T-helper 1 cell (primary cell): ENCODE measurements around the gene NRP1.
A peak's percentile ranks its signal among the peaks of the same experiment; 100 is the strongest.

ENCODE experiments used
- DNase-seq, 5 donors: peaks; one replicate each; pipeline ENCODE4 v3.0.0-alpha.2; 2012 to 2020

The NRP1 gene

DNA sequence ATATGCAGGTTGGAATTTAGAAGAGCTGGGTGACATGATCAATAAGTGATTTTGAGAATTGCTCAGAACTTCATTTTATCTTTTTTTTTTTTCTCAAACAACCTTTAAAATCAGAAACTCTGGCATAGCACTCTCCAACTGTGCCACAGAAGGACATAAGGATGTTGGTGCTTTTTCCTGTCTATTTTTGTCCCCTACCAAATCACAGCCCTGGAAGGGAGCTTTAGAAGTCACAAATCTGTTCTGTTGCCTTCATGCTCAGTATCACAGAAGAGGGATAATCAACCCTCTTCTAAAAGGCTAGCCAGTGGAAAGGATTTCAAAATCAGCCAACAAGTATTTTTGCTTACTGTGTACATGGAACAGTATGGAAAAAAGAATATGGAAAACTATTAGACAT lies 14.8 kb upstream of the NRP1 start:
- DNase-seq: no peak

DNA sequence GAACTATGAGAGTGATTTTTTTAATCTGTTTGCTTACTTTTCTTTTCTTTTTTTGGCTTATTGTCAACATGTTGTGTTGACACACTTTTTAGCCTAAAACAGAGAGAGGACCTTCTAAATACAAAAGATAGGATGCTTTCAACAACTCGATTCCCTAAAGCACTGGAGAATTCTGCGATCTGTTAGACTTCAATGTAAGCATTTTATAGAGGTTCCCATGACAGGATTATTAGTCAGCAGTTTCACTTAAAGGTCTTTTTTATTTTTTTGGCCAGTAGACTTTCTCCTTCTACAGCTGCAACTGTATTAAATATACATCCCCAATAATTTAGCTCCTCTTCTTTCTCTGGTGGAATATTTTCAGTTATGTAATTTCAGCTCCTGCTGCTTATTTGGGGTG lies 12.7 kb upstream of the NRP1 start:
- no peak for DNase-seq

DNA sequence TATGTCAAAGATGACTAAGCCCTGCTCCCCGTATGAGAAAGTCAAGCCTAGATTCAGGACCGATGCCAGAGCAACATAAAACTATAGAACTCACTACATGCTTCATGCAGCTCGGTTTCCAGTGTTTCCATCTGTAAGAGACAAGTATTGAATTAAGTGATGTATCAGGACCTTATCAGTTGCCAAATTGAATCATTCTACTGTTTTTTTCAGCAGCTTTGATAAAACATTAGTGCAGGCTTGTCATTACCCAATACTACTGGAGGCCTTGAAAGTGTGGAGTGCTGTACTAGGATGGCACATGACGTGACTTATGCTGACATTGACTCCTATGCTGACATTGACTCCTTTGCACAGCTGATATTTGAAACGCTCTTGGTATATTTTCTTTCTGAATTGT lies 10.8 kb upstream of the NRP1 start:
- DNase-seq: no peak

DNA sequence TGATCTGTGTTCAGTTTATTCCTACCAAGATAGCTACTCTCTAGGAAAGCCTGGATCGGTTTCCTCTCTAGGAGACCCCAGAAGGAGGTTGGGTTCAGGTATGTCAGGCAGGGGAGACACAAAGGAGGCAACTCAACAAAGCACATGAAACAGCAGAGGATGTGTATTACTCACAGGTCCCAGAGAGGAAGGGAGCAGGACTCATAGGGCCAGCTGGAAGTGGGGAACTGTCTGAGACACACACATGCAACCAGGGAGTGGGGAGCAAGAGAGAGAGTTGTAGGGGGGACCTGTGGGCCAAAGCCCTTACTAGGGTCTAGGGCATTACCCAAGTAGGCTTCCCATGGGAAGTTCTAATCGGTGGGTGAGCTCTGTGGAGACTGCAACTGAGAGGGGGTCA lies 10.2 kb upstream of the NRP1 start:
- no peak for DNase-seq

DNA sequence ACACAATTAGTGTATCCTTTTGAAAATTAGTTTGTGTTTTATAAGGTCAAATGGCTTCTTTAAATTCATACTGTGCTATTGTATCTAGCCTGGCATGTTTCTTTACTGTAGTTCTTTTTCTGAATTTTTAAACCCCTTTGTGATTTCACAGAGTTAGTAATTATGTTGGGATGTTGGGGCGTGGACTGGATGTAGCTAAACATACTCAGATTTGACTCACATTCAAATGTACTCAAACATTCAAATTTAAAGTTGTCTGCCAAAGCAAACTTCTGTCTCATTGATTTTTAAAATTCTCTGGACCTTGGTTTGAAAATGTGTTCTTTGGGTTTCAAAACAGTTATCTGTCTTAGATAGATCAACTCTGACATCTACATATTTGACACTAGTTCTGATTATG lies 7.2 kb upstream of the NRP1 start:
- no peak for DNase-seq

DNA sequence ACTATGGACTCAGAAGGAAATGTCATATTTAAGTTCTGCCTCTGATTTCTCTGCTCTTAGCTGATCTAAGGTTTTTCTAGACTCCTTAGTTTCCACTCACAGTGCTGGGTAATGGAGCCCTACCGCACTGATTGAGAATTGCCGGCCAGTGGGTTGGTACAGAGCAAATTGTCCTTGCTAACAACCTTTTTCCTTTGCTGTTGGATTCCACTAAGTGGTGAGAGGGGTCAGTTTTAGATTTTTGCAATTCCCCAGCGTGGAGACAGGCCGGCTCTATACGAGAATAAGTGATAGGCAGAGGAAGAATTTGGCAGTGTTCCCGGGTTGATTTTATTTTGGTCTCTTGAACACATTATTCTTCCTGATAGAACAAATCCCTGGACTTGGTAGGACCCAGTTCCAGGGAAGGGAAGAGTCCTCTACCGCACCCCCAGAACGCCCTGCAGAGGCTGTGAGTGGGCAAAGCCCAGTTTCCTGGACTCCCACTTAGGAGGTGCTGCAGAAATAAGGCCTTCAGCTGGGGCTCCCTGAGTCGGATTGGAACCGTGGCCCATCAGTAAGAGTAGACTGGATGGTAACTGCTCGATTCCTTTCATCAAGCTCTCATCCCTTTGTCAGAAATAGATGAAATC lies 3.0 kb upstream of the NRP1 start:
- DNase-seq: no peak

DNA sequence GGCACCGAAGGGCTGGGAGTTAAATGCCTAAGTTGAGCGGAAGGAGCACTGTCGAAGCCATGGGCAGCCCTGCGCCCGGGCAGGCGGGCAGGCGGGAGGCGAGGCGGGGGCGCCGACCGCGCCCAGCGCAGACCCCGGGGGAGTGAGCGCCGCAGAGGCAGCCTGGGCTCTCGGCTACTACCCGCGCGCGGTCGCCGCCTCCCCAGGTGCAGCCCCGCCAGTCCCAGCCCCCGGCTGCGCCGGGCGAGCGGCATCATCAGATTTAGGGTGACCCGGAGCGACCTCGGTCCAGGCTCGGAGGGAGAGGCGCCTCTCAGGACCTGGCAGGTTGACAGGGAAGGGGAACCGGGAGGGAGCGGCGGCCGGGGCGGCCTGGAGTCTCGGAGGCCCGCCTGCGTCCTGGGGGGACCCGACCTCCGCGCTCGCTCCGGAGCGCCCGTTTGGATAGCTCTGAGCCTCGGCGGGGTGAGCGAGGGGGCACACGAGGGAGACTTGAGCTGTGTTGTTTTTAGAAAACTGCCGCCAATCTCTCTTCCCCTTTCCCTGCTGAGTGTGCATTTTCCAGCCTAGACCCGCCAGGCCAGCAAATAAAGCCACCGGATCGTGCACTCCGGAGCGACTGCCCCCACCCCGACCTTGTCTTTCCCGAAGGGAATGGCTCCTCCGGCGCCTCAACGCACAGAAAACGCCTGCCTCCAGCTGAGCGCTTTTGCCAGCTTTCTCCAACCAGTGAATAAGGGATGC lies 2.3 kb upstream of the NRP1 start:
- DNase-seq: no peak

DNA sequence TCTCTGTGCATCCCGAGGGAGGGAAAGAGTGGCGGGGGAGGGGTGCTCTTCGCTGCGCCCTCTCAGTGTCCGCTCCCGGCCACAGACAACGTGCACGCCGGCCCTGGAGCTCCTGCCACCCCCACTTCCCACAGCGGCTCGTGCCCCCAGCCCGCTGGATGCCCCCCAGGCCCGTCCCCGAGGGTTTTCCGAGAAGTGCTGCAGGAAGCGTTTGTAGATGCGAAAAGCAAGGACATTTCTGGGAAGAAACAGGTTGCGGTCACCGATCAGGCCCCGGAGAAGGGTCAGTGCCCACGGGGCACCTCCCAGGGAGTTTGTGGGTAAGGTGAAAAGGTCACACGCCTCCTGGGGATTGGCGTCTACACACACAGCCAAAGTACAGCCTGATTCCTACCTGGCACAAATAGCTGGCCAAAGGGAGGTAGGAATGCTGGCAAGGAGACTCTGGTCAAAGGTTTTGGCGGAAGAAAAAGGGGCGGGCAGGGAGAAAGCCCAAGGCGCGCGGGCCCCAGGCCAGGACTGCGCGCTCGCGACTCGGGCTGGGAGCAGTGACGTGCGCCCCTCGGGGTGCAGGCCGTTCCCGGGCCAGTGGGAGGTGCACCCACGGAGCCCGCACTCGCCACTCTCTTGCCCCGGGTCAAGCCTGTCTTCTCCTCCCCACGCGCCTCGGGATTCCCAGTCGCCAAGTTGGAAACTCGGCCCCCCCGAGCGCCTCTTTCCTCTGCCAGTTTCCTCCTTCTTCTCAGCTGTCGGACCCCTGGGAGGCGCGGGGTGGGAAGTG lies 1.5 kb upstream of the NRP1 start:
- no peak for DNase-seq

DNA sequence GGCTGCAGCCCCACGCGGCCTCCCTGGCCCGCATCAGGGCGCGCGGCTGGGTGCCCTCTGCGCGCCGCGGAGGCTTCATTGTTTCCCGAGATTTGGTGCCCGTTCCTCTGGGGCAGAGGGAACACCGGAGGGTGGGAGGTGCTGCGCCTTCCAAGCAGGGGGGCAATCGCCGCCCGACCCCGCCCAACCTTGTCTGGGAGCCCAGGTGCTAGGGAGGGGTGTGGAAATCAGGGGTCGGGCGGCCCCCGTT lies 1.0 kb upstream of the NRP1 start:
- DNase-seq: no peak

DNA sequence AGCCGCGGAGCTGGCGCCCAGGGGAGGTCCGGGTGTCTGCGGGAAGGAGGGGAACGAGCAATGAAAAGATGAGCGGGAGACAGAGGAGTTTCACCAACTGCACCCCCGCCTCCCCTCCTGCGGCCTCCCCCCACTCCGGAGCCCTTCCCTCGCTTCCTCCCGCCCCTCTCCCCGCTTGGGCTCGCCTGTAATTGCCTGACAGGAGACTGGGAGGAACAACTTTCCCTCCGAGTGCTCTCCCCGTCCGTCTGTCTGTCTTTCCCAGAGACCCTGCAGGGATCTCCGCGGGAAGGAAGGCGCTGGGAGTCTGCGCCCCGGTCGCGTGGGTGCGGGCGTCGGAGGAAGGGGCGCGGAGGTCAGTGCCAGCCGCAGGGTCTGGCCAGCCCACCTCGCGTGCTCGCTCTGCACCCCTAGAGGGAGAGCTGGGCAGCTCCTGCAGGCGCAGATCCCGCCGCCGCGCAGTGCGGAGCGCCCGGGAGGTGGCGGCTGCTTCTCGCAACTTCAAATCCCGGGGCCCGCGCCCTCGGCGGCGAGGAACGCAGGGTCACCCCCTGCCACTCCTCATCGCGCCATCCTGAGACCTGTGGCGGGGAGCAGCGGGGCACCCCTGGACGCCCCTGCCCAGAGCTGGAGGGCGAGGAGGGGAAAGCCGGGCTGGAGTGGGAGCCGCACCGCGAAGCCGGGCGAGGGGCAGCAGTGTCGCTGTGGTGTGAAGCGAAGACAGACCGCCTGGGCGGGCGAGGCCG lies 511 bp upstream of the NRP1 start:
- DNase-seq: peak in 1 of 5 donors; percentile 38

DNA sequence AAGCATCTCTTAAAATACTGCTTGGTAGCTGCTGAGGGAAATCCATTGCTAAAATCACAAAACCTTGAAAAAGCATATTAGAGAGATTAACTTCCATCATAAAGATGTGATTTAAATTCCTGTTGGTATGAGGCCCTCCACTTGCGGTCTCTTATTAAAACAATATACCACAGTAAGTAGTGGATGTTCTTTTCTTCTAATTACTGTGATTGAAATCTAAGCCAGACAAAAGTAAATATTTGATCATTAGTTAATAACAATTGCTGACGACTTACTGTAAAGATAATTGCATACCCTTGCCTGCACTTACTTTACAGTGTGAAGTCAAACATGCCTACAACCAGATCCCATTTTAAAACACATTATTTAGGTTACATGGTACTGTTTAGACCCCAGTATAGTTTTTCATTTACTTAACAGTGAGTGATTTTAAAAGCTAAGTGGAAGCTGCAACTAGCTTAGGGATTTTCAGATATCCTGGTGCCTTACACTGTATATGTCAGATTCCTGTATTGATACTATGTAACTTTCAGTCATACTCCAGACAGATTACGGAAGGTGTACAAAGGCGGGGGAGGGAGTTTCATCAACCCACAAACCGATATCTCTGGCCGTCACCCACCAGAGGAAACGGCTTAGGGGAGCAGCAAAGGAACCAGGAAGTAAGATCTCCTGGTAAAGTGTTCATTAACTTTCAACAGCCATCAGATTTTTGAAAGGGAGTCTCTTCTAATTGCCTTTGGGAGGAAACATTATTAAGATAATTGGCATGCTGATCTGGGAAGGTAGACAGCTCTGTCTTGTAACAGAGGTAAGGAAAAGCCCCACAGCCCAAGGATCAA lies 986 bp downstream of the NRP1 start:
- DNase-seq: peak in 1 of 5 donors; percentile 42

DNA sequence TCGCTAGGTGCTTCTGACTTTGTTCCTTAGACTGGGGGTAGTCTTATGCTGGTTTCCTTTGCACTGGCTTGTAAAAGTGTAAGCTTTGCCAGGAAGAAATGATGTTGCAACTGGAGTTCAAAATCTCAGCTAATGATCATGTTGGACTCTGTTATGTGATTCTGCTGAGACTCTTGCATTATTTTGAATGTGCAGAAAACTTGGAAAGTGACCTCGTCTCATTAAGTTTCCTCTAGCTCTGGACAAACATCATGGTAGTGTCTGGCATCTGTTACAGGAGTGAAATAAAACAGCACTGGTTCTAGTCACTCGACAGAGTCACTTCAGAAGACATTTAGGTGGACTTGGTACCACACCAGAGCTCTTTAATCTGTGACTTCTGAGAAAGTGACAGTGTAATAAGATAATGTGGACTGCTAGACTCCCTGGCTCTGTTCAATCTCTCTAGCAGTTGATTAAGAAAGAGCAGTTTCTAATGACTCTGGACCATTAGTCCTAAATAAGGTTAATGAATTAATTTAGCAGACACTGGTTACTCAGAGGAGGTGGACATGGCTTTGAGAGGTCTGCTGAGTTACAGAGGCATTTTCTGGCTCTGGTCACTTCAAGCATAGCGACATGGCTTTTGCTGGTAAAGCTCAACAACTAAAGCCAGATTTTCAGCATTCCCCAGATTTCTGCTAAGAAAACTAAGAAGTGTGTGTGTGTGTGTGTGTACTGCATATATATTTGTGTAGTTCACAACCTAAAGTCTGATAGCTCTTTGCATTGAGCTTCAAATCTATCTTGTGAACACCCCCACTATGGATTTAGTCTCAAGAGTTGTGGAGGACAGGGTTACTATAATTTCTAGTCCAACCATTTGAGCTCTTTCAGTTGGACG lies 2.0 kb downstream of the NRP1 start:
- DNase-seq: no peak

DNA sequence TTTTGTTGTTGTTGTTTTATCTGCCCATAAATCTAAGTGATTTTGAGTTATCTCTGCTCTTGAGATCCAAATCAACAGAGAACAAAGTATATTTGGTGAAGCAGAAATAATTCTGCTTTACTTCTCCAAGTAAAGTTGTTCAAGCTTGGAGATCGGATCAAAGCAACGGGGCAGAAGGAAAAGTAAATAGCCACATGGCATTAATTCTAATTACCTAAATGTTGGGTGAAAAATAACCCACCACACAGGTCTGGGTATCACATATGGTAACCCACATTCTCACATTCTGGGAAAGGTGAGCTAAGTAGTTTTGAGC lies 3.1 kb downstream of the NRP1 start:
- no peak for DNase-seq

DNA sequence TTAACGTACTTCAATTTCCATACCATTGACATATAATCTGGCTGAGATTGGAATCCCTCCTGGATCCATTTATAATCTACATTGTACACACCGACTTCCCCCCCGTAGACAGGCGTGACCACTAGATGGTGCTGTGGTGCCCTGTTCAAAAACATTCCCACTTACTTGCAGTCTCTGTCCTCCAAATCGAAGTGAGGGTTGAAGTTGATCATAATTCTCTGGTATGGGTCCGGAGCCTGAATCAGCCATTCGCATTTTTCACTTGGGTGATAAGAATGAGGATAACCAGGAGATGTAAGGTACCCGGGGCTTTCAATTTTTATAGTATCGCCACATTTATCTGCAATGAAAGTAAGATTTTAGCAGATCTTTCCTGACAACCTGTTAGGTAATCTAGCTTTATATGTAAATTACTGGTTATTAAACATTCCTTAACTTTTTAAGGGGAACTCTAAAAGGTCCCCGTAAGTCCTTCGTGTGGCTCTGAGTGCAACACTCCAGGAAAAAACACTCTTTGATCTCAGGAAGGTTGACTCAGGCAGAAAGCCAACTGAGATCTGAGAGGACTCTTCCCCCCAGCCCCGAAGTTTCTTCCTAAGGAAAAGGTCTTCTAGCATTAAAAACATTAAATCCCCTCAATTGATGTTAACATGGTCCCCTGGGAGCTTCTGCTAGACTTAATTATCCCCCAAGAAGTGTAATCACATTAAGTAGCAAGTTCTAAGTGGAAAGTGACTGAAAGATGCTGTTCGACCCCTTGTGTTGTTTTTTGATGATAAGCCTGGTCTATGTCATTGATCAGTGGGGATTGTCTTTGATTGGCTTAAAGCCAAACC lies 3.7 kb downstream of the NRP1 start:
- peak; percentile 42 to 73 (median 53) for DNase-seq

DNA sequence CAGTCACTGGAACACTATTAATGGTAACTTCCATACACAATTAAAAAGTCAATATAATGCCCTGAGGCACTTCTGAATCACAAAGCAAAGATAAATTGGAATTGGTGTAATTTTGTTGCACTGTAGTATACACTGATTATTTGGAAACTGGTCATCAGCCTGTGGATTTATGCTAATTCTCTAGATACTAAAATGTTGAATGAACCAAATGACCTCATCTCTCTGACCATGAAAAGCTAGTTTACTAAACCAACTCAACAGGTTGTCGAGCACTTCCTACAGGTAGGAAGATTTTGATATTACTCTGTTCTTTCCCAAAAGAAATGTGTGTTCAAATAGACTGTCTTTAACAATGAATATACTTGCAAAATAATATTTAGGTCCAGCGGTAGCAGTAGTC lies 5.3 kb downstream of the NRP1 start:
- DNase-seq: no peak

DNA sequence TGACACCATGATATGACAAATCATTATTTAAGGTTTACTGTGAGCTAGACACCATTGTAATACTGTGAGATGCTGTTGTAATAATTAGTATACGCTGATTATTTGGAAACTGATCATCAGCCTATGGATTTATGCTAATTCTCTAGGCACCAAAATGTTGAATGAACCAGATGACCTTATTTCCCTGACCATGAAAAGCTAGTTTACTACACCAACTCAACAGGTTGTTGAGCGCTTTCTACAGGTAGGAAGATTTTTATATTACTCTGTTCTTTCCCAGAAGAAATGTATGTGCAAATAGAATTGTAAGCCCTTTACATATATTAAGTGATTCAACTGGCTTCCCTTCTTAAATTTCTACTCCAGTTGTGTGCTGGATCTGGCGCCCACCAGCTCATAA lies 6.2 kb downstream of the NRP1 start:
- DNase-seq: no peak

DNA sequence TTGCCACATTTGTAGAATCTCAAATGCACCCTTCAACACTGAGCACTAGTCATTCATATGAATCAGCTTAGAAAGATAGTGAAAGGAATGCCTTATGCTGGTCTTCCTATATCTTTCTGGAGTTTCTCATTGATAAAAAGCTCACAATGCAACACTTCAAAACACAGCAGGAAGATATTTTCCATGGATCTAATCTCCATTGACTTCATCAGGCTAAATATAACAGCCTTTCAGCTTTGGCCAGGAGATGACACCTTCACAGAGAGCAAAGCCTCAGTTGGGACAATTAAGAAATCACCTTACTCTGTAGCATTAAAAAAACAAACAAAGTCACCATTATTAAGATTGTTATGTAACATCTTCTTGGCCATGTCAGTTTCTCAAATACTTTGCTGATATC lies 6.7 kb downstream of the NRP1 start:
- no peak for DNase-seq

DNA sequence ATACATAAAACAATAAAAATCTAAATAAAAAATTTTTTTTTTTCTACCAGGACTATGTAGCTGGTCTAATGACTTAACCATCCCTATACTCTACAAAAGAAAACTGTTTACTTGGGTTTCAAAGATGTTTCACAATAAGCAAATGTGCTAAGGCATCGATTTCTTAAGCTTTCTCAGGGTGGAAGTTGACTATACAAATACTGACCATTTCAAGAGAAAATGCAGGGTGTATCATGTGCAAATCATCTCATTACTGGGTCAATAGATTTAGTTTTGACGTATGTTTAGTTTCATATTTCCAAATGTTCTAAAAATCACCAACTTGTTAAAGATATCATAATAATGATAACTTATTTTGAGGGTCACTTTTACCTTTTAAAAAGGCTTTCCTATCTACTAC lies 7.5 kb downstream of the NRP1 start:
- DNase-seq: no peak

DNA sequence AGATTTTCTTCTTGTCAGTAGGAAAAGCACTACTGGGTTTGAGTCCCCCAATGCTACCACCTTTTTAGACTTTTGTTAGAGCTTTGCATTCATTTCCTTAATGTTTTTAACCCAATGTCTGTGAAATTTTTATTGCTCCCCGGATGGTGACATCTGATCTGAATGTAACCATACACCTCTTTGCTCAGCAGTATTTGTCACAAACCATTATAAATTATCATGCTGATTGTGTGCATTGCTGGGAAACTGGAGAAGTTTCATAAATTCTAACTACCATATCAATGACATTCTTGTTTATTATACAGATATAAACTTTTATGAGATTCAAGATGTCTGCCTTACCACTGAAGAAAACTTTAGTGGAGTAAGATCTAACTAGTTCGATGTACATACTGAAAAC lies 8.5 kb downstream of the NRP1 start:
- no peak for DNase-seq

DNA sequence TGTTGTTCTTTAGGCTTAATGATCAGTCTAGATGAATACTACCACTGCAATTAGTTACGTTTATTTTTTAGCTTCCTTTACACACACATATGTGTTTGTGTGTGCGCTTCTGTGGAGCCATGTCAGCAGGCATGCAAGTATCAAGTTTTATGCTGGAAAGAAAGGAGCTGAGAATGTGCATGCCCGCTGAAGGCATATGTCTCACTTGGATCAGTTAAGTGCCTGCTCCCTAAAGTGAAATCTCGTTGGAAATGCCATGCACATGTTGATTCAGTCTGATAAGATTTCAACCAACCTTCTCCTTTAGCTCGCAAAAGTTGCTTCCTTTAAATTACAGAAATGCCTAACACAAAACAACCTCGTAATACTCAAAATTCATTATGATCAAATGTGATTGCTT lies 10.7 kb downstream of the NRP1 start:
- no peak for DNase-seq

DNA sequence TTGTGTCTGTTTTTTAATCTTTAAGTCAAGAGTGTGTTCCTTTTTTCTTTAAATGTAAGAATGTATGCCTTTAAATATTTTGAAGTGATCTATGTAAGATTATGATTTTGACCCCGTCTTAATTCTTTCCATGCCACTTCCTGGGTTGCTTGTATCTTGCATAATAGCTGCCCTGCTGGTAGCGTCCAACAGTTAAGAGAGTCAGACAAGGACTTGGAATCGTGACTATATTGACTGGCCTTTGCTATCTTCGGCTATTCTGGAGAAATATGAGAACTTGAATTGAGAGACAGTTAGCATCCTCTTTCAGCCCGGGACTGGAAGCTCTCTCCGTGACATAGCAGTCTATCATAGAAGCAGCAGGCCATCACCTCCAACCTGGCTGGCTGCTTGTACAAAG lies 13.0 kb downstream of the NRP1 start:
- no peak for DNase-seq
